T47D (cell line): ENCODE measurements around the gene TMEM127.
A peak's percentile ranks its signal among the peaks of the same experiment; 100 is the strongest.
"Not testable (repeated sequence)": the region's sequence is repeated elsewhere in the genome, so short reads cannot be mapped to it uniquely, and the experiment has no call there.

Source experiments
- DNase-seq, 2 experiments: peaks; one replicate each; pipeline versions ENCODE4 v3.0.0 to v3.0.0-alpha.2; 2011 to 2012; ENCODE audit warnings: low read depth in 1 of 2, low spot score in 1 of 2
- JUND ChIP-seq: IDR thresholded peaks from 2 replicates; pipeline ENCODE4 v1.6.1; 2012; ENCODE audit warnings: low read depth
- in situ Hi-C: cut with HindIII; loops from 2 replicates; pipeline ENCODE4 v1.10.0; 2016; ENCODE audit warnings: low sequenced_read_pairs, low pct_unique_long_range_greater_than_20kb

The TMEM127 gene

GRCh38 chr2:96265840-96266679, at the start of gene TMEM127, which contains the start of gene CIAO1:
Gene TMEM127, minus strand, starts transcription at chr2:96265997. Its CDS starts 616 bp downstream, at chr2:96265381.
Gene CIAO1, plus strand, starts transcription at chr2:96266225. Its CDS starts 126 bp downstream, at chr2:96266351.
- peak; percentile 86 to 97 for DNase-seq
- TF ChIP-seq JUND: no peak
- in situ Hi-C loops: no loop called here

- in situ Hi-C loops: no loop called here
Measured at GRCh38 chr2:96315005-96315399, 49.2 kb upstream of the TMEM127 start.

GRCh38 chr2:96308248-96308647, 42.5 kb upstream of the TMEM127 start:
- in situ Hi-C loops: no loop called here
- TF ChIP-seq JUND: no peak
- DNase-seq: no peak

More at GRCh38 chr2:96315005-96315399, 49.2 kb upstream of the TMEM127 start:
- DNase-seq: no peak
- no peak for TF ChIP-seq JUND

DNA sequence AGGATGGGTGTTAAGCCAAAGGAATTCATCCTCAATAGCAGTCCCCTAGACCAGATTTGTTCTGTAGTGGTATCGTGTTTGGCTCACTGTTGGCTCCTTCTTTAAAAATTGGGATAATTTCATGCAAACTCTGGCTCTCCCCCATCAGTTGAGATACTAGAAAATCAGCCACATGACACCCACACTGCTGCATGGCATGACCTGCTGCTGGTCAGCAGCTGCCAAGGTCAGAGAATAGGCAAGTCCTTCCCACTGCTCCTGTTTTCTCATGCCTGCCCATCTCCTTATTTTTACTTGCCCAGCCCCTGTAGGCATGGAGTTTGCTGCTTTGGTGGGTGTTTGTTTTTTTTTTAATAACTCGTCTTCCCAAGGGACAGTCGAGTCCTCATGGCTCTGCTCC, 40.6 kb upstream of the TMEM127 start:
- TF ChIP-seq JUND: no peak
- in situ Hi-C loops: no loop called here

GRCh38 chr2:96305979-96306308, 40.1 kb upstream of the TMEM127 start:
- in situ Hi-C loops: no loop called here
- no peak for TF ChIP-seq JUND
- DNase-seq: no peak

More for the DNA sequence above, 40.6 kb upstream of the TMEM127 start:
- DNase-seq: no peak

DNA sequence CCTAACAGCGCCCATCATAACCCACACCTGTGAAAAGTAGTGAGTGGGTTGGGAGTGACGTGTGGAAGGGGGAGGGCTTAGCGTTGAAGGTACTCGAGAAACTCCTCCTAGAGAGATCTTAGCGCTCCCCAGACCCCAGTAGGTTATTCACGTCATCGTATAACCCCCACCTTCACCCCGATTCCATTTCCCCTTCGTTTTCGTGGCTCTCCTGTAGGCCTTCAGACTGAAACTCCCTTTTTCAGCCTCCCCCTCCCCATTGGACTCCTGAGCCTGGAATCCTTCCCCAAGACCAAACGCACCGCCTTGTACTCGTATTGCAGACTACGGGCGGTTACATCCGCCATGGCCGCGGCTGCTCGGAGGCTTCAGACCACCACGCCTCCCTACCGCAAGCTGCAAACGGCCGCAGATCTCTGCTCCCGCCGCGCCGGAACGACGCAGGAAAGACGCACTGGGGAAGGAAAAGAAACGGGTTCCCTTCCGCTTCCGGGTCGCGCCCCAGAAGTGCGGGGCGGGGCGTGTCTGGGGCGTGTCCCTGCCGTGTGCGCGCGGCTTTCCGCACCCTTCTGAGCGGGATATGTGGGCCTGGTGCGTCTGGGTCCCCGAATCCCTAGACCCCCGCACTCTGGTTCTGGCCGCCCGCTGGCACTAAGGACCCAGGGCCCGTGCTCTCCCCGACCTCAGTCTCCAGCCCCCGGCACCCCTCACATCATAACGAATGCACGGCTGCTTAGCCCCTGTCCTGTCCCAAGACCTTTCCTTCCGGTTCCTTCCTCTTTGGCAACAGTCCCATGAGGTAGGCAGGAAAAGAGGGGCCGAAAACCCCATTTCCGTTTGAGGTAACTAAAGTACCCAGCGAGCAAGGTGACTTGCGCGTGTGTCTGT, 39.5 kb upstream of the TMEM127 start, which contains the start of gene SNRNP200:
Gene SNRNP200, minus strand, starts transcription at position 456 of the 888 bp plus-strand sequence. Its CDS starts 109 bp downstream, at position 347.
- in situ Hi-C loops: no loop called here
- TF ChIP-seq JUND: no peak
- DNase-seq: peak; percentile 41 to 88

DNA sequence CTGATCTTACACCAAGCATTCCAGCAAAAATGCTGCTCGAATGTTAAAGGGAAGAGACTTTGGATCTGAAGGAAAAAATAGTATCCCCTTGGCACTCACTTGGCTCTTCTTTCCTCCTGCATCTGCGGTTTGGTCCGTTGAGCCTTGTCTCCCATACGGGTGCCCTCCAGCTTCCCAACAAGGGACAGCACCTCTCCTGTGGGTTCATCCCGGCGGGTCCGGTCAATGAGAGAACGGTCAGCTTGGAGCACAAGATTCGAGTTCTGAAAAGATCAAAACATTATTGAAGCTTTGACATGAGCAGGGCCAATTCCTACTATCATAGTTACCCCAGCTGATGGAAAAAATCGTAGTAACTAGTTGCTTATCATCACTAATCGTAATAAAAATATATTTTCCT, 38.8 kb upstream of the TMEM127 start:
- in situ Hi-C loops: no loop called here
- no peak for TF ChIP-seq JUND

DNA sequence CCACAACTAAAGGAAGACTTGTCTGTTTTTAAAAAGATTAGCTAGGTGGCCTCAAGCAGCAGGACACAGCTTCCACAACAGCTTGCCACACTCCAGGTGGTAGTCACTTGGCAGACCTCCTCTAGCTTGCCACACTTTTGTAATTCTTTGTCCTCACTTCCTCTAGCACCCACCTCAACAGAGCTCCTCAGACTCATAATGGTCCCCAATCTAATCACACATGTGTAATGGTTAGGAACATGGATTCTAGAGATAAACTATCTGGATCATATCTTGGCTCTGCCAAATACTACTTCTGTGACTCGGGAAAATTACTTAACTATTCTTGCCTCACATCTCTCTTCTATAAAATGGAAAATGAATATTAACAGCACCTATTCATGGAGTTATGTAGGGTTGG, 36.1 kb upstream of the TMEM127 start:
- no peak for DNase-seq
- no peak for TF ChIP-seq JUND
- in situ Hi-C loops: no loop called here

More for the DNA sequence above, 38.8 kb upstream of the TMEM127 start:
- no peak for DNase-seq

- in situ Hi-C loops: no loop called here
- no peak for DNase-seq
- TF ChIP-seq JUND: no peak
Measured at GRCh38 chr2:96296925-96297324, 31.1 kb upstream of the TMEM127 start.

DNA sequence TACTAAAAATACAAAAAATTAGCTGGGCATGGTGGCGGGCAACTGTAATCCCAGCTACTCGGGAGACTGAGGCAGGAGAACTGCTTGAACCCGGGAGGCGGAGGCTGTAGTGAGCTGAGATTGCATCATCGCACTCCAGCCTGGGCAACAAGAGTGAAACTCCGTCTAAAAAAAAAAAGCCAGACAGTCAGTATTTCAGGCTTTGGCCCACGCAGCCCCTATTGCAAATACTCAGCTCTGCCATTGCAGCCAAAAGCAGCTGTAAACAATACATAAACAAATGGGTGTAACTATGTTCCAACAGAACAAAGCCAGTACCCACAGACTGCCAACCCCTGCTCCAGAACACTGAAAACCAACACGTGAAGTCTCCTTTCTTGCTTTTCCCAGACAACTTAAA, 28.5 kb upstream of the TMEM127 start:
- DNase-seq, in situ Hi-C loops: not testable (repeated sequence)

- peak in 1 of 2 experiments; percentile 65 for DNase-seq
- in situ Hi-C loops: no loop called here
- no peak for TF ChIP-seq JUND
Measured at GRCh38 chr2:96291751-96292150, 26.0 kb upstream of the TMEM127 start.

- in situ Hi-C loops: no loop called here
- DNase-seq: no peak
- no peak for TF ChIP-seq JUND
Measured at GRCh38 chr2:96287273-96287856, 21.6 kb upstream of the TMEM127 start.
